Adrenal gland (tissue), 5 donors: ENCODE results near the gene MAGEF1.

ENCODE experiments used
- POLR2A ChIP-seq, 2 donors: fragments of 450-650 bp; IDR thresholded peaks; one replicate each; pipeline ENCODE4 v1.6.1; 2017; ENCODE audit warnings: antibody characterized with exemption in 2 of 2, mild to moderate bottlenecking in 2 of 2, moderate library complexity in 1 of 2
- TF ChIP-seq, protein P1 (sequence below), 6 experiments: fragments of 450-650 bp in 4 of 6; fragments of 200-600 bp in 2 of 6; sonication (generic) in 1 of 6; IDR thresholded peaks; 1 replicate in 5 of 6; 2 replicates in 1 of 6; pipeline versions ENCODE4 v1.5.1 to v1.8.0; 2016 to 2021; ENCODE audit warnings: antibody characterized with exemption in 6 of 6, mild to moderate bottlenecking in 2 of 6, moderate library complexity in 1 of 6
- donor health status: DM: no; HTN: no; CAD: no.

DNA sequence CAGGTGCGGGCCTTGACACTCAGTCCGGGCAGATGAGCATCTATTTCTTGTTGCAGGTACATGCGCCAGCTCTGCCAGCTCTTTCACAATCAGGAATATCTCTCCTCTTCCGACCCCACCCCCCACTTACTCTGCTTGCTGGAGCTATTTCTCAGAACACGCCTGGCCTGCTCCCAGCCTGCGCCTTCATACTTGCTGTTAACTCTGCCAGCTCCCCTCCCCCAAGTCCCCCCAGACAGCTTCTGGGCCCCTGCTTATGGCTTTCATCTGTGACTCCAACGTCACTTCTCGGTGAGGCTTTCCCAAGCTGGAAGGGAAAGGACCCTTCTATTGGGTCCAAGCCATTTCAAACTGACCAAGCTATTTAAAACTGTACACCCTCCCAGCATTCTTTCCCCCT is 15.2 kb downstream of the MAGEF1 start:
- TF ChIP-seq, protein P1, sequence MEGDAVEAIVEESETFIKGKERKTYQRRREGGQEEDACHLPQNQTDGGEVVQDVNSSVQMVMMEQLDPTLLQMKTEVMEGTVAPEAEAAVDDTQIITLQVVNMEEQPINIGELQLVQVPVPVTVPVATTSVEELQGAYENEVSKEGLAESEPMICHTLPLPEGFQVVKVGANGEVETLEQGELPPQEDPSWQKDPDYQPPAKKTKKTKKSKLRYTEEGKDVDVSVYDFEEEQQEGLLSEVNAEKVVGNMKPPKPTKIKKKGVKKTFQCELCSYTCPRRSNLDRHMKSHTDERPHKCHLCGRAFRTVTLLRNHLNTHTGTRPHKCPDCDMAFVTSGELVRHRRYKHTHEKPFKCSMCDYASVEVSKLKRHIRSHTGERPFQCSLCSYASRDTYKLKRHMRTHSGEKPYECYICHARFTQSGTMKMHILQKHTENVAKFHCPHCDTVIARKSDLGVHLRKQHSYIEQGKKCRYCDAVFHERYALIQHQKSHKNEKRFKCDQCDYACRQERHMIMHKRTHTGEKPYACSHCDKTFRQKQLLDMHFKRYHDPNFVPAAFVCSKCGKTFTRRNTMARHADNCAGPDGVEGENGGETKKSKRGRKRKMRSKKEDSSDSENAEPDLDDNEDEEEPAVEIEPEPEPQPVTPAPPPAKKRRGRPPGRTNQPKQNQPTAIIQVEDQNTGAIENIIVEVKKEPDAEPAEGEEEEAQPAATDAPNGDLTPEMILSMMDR (IDR thresholded peaks at IDR 0.05): no peak
- TF ChIP-seq POLR2A (IDR thresholded peaks at IDR 0.05): no peak
